Subcutaneous abdominal adipose tissue (tissue), 5 donors: Measurements from ENCODE around the gene AURKAIP1.
A peak's percentile ranks its signal among the peaks of the same experiment; 100 is the strongest.
"Not testable (repeated sequence)": the region's sequence is repeated elsewhere in the genome, so short reads cannot be mapped to it uniquely, and the experiment has no call there.

Experiments used
- H3K27ac ChIP-seq: one replicate; pipeline ENCODE4 v1.7.0; 2013; ENCODE audit warnings: low read depth, mild to moderate bottlenecking, inconsistent platforms, low read length, moderate library complexity
- H3K27me3 ChIP-seq, 5 donors: one replicate each; pipeline ENCODE4 v1.7.0; 2013; ENCODE audit warnings: low read length in 5 of 5, inconsistent platforms in 1 of 5; ENCODE audit not compliant: control insufficient read depth in 5 of 5, insufficient read depth in 4 of 5
- H3K36me3 ChIP-seq, 5 donors: one replicate each; pipeline ENCODE4 v1.7.0; 2013; ENCODE audit warnings: low read length in 5 of 5; ENCODE audit not compliant: control insufficient read depth in 5 of 5, insufficient read depth in 5 of 5
- H3K4me1 ChIP-seq, 5 donors: one replicate each; pipeline ENCODE4 v1.7.0; 2013; ENCODE audit warnings: low read length in 5 of 5, mild to moderate bottlenecking in 3 of 5, moderate library complexity in 1 of 5; ENCODE audit not compliant: control insufficient read depth in 5 of 5, insufficient read depth in 5 of 5
- H3K4me3 ChIP-seq, 5 donors: one replicate each; pipeline ENCODE4 v1.7.0; 2013; ENCODE audit warnings: low read length in 5 of 5, low read depth in 1 of 5
- H3K9ac ChIP-seq, 5 donors: one replicate each; pipeline ENCODE4 v1.7.0; 2013; ENCODE audit warnings: low read length in 5 of 5, mild to moderate bottlenecking in 4 of 5, moderate library complexity in 3 of 5
- H3K9me3 ChIP-seq, 5 donors: one replicate each; pipeline ENCODE4 v1.7.0; 2013; ENCODE audit warnings: low read length in 5 of 5; ENCODE audit not compliant: control insufficient read depth in 5 of 5
- donor health status: healthy.
- donor health status: healthy.
- donor health status: healthy.
- donor health status: healthy.
- donor health status: healthy.

AURKAIP1 gene

GRCh38 chr1:1419363-1419812 lies 44.4 kb upstream of the AURKAIP1 start:
- H3K27ac ChIP-seq = no peak overlapping the region
- peak overlapping the region in 3 of 5 donors; percentile 30 to 76 (median 51) for H3K9ac ChIP-seq
- no peaks in the 10 kb centered on the region for H3K9me3 ChIP-seq
- H3K4me3 ChIP-seq = peak overlapping the region in 4 of 5 donors; percentile 45 to 70 (median 58)
- peaks cover 0 to 3% (median 0%) of the 10 kb centered on the region in 5 donors for H3K27me3 ChIP-seq
- peaks cover 0 to 22% (median 18%) of the 10 kb centered on the region in 5 donors for H3K4me1 ChIP-seq
- H3K36me3 ChIP-seq = no peaks in the 10 kb centered on the region

GRCh38 chr1:1418464-1419362 lies 43.7 kb upstream of the AURKAIP1 start:
- Histone ChIP-seq H3K4me1 (peaks cover 0 to 22% (median 18%) of the 10 kb centered on the region in 5 donors), H3K4me3 (peak overlapping the region in 2 of 5 donors; percentile 59 to 70), H3K27me3 (peaks cover 0 to 3% (median 0%) of the 10 kb centered on the region in 5 donors), H3K9ac (peak overlapping the region in 1 of 5 donors; percentile 76), H3K9me3 (no peaks in the 10 kb centered on the region), H3K36me3 (no peaks in the 10 kb centered on the region), H3K27ac (no peak overlapping the region)

- not testable (repeated sequence) for H3K27me3 ChIP-seq, H3K36me3 ChIP-seq, H3K9me3 ChIP-seq, H3K4me3 ChIP-seq, H3K27ac ChIP-seq, H3K9ac ChIP-seq
- peaks cover 0 to 22% (median 18%) of the 10 kb centered on the region in 5 donors for H3K4me1 ChIP-seq
Observed at GRCh38 chr1:1417825-1418463, 42.9 kb upstream of the AURKAIP1 start.

GRCh38 chr1:1417396-1417795 lies 42.4 kb upstream of the AURKAIP1 start:
- H3K9me3 ChIP-seq, H3K4me3 ChIP-seq, H3K9ac ChIP-seq, H3K27ac ChIP-seq, H3K27me3 ChIP-seq, H3K36me3 ChIP-seq: not testable (repeated sequence)
- H3K4me1 ChIP-seq = peaks cover 0 to 22% (median 18%) of the 10 kb centered on the region in 5 donors

GRCh38 chr1:1415751-1416150 lies 40.7 kb upstream of the AURKAIP1 start:
- H3K9ac ChIP-seq = no peak overlapping the region
- H3K4me1 ChIP-seq = peaks cover 0 to 16% (median 12%) of the 10 kb centered on the region in 5 donors
- no peaks in the 10 kb centered on the region for H3K27me3 ChIP-seq
- no peaks in the 10 kb centered on the region for H3K9me3 ChIP-seq
- no peak overlapping the region for H3K27ac ChIP-seq
- no peak overlapping the region for H3K4me3 ChIP-seq
- H3K36me3 ChIP-seq = no peaks in the 10 kb centered on the region

GRCh38 chr1:1412311-1412902 lies 37.4 kb upstream of the AURKAIP1 start:
- not testable (repeated sequence) for H3K4me3 ChIP-seq, H3K9me3 ChIP-seq, H3K36me3 ChIP-seq, H3K27me3 ChIP-seq, H3K9ac ChIP-seq, H3K27ac ChIP-seq
- peaks cover 0 to 17% (median 13%) of the 10 kb centered on the region in 5 donors for H3K4me1 ChIP-seq

GRCh38 chr1:1411626-1412025 lies 36.6 kb upstream of the AURKAIP1 start:
- H3K36me3 ChIP-seq = peaks cover 0 to 2% (median 0%) of the 10 kb centered on the region in 5 donors
- no peak overlapping the region for H3K4me3 ChIP-seq
- H3K27me3 ChIP-seq = no peaks in the 10 kb centered on the region
- H3K27ac ChIP-seq = no peak overlapping the region
- peaks cover 0 to 19% (median 14%) of the 10 kb centered on the region in 5 donors for H3K4me1 ChIP-seq
- no peak overlapping the region for H3K9ac ChIP-seq
- no peaks in the 10 kb centered on the region for H3K9me3 ChIP-seq

GRCh38 chr1:1410238-1410637 lies 35.2 kb upstream of the AURKAIP1 start:
- H3K27ac ChIP-seq, H3K36me3 ChIP-seq, H3K9me3 ChIP-seq, H3K27me3 ChIP-seq, H3K9ac ChIP-seq, H3K4me3 ChIP-seq: not testable (repeated sequence)
- H3K4me1 ChIP-seq = peaks cover 0 to 33% (median 28%) of the 10 kb centered on the region in 5 donors

GRCh38 chr1:1407636-1408318 lies 32.8 kb upstream of the AURKAIP1 start:
- peak overlapping the region in 4 of 5 donors; percentile 71 to 95 (median 92) for H3K9ac ChIP-seq

More at GRCh38 chr1:1407636-1408318, 32.8 kb upstream of the AURKAIP1 start:
- no peaks in the 10 kb centered on the region for H3K27me3 ChIP-seq
- peaks cover 0 to 25% (median 19%) of the 10 kb centered on the region in 5 donors for H3K36me3 ChIP-seq
- H3K4me3 ChIP-seq = peak overlapping the region; percentile 68 to 97 (median 88)
- H3K4me1 ChIP-seq = peaks cover 0 to 33% (median 28%) of the 10 kb centered on the region in 5 donors
- peak overlapping the region; percentile 76 for H3K27ac ChIP-seq
- no peaks in the 10 kb centered on the region for H3K9me3 ChIP-seq
